ENCODE data around the gene COL26A1.

DNA sequence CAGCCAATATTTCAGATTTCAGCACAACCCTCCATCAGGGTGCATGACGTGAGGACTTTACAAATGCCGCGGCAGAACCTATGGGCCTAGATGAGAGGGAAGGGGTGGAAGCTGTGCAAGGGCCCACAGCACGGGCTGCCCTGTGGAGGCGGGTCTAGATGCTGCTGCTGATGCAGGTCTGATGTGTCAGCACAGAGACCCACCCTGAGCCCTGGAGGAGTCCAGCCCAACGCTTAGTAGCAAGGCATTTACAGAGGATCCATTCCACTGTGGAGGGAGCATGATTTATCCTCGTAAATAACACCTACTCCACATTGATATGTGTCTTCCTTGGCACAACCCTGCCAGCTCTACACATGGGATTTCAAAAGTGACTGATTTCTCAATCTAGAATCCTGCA lies 217.9 kb downstream of the COL26A1 start:
- TF ChIP-seq, protein P1, sequence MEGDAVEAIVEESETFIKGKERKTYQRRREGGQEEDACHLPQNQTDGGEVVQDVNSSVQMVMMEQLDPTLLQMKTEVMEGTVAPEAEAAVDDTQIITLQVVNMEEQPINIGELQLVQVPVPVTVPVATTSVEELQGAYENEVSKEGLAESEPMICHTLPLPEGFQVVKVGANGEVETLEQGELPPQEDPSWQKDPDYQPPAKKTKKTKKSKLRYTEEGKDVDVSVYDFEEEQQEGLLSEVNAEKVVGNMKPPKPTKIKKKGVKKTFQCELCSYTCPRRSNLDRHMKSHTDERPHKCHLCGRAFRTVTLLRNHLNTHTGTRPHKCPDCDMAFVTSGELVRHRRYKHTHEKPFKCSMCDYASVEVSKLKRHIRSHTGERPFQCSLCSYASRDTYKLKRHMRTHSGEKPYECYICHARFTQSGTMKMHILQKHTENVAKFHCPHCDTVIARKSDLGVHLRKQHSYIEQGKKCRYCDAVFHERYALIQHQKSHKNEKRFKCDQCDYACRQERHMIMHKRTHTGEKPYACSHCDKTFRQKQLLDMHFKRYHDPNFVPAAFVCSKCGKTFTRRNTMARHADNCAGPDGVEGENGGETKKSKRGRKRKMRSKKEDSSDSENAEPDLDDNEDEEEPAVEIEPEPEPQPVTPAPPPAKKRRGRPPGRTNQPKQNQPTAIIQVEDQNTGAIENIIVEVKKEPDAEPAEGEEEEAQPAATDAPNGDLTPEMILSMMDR (conservative IDR thresholded peaks at IDR 0.05): no peak
- TF ChIP-seq EZH2 (IDR thresholded peaks at IDR 0.05; ENCODE audit: low read depth): no peak

Measured in PC-9 (cell line).